Measurements from ENCODE around the gene ADNP2.

The ADNP2 gene

GRCh38 chr18:80129672-80130367 lies 20.8 kb downstream of the ADNP2 start:
- no peak for TF ChIP-seq MYC (IDR thresholded peaks at IDR 0.05; ENCODE audit: low read depth, low read length)
- TF ChIP-seq, protein P1, sequence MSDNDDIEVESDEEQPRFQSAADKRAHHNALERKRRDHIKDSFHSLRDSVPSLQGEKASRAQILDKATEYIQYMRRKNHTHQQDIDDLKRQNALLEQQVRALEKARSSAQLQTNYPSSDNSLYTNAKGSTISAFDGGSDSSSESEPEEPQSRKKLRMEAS (IDR thresholded peaks at IDR 0.05; ENCODE audit: low read depth, low read length), result no peak
- no peak for TF ChIP-seq POLR2A (IDR thresholded peaks at IDR 0.05; ENCODE audit: extremely low read depth, insufficient read length)
- TF ChIP-seq, protein P2, sequence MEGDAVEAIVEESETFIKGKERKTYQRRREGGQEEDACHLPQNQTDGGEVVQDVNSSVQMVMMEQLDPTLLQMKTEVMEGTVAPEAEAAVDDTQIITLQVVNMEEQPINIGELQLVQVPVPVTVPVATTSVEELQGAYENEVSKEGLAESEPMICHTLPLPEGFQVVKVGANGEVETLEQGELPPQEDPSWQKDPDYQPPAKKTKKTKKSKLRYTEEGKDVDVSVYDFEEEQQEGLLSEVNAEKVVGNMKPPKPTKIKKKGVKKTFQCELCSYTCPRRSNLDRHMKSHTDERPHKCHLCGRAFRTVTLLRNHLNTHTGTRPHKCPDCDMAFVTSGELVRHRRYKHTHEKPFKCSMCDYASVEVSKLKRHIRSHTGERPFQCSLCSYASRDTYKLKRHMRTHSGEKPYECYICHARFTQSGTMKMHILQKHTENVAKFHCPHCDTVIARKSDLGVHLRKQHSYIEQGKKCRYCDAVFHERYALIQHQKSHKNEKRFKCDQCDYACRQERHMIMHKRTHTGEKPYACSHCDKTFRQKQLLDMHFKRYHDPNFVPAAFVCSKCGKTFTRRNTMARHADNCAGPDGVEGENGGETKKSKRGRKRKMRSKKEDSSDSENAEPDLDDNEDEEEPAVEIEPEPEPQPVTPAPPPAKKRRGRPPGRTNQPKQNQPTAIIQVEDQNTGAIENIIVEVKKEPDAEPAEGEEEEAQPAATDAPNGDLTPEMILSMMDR (IDR thresholded peaks at IDR 0.05; ENCODE audit: low read depth, low read length), result no peak
- H3K4me3 ChIP-seq (ENCODE audit: low read depth, low read length), result no peak overlapping the region
- no peak for DNase-seq (ENCODE audit: low read depth)

DNA sequence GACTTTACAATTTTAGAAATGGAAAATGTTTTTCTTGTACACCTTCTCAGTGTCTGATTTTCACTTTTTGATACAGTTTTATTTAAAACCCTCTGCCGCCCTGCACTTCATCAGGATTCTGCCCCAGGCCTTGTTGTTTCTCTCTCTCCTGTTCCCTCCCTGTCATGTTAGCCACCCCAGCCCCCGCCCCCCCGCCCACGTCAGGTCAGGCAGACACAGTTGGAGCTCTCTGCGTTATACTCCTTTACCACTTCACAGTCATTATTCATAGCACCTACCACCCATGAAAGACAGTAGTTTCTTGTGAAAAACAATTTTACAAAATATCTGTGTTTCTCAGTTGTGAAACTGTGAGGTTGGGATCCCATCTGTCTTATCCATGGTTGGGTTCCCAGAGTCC lies 21.5 kb downstream of the ADNP2 start:
- TF ChIP-seq, protein P2 (IDR thresholded peaks at IDR 0.05; ENCODE audit: low read depth, low read length), result no peak
- TF ChIP-seq, protein P1 (IDR thresholded peaks at IDR 0.05; ENCODE audit: low read depth, low read length), result no peak
- no peak for TF ChIP-seq POLR2A (IDR thresholded peaks at IDR 0.05; ENCODE audit: extremely low read depth, insufficient read length)
- TF ChIP-seq MYC (IDR thresholded peaks at IDR 0.05; ENCODE audit: low read depth, low read length), result no peak
- no peak for DNase-seq (ENCODE audit: low read depth)

GRCh38 chr18:80132180-80132812 lies 23.2 kb downstream of the ADNP2 start:
- H3K4me3 ChIP-seq (ENCODE audit: low read depth, low read length), result no peak overlapping the region
- TF ChIP-seq POLR2A (IDR thresholded peaks at IDR 0.05; ENCODE audit: extremely low read depth, insufficient read length), result no peak
- no peak for TF ChIP-seq MYC (IDR thresholded peaks at IDR 0.05; ENCODE audit: low read depth, low read length)
- TF ChIP-seq, protein P2 (IDR thresholded peaks at IDR 0.05; ENCODE audit: low read depth, low read length), result no peak
- TF ChIP-seq, protein P1 (IDR thresholded peaks at IDR 0.05; ENCODE audit: low read depth, low read length), result no peak
- DNase-seq (ENCODE audit: low read depth), result no peak

More for the DNA sequence above, 21.5 kb downstream of the ADNP2 start:
- no peak overlapping the region for H3K4me3 ChIP-seq (ENCODE audit: low read depth, low read length)

DNA sequence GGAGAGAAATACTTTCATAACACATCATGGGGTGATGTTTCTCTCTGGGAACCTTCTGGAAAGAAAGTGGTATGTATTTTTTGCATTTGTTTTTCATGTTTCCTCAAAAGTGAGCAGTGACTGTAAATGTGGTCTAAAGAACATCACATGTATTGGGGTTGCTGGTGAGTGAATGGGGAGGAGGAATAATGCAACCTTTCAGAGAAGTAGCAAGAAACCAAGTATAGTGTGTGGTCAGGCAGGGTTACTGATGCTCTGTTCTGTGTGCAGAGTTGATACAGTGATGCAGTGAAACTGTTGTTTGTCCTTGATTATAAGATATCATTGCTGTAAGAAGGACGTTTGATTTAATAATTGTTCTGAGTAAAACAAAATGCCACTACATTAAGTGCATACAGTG lies 24.1 kb downstream of the ADNP2 start:
- no peak for DNase-seq (ENCODE audit: low read depth)
- TF ChIP-seq, protein P1 (IDR thresholded peaks at IDR 0.05; ENCODE audit: low read depth, low read length), result no peak
- no peak for TF ChIP-seq POLR2A (IDR thresholded peaks at IDR 0.05; ENCODE audit: extremely low read depth, insufficient read length)
- TF ChIP-seq, protein P2 (IDR thresholded peaks at IDR 0.05; ENCODE audit: low read depth, low read length), result no peak
- no peak for TF ChIP-seq MYC (IDR thresholded peaks at IDR 0.05; ENCODE audit: low read depth, low read length)
- no peak overlapping the region for H3K4me3 ChIP-seq (ENCODE audit: low read depth, low read length)

GRCh38 chr18:80135136-80135535 lies 26.1 kb downstream of the ADNP2 start:
- no peak overlapping the region for H3K4me3 ChIP-seq (ENCODE audit: low read depth, low read length)
- TF ChIP-seq, protein P1 (IDR thresholded peaks at IDR 0.05; ENCODE audit: low read depth, low read length), result no peak
- TF ChIP-seq POLR2A (IDR thresholded peaks at IDR 0.05; ENCODE audit: extremely low read depth, insufficient read length) (no peak), MYC (IDR thresholded peaks at IDR 0.05; ENCODE audit: low read depth, low read length) (no peak)
- TF ChIP-seq, protein P2 (IDR thresholded peaks at IDR 0.05; ENCODE audit: low read depth, low read length), result no peak
- DNase-seq (ENCODE audit: low read depth), result no peak

All from NB4 (cell line).